ENCODE results near the gene ARHGAP20.

- TF ChIP-seq, protein P1, sequence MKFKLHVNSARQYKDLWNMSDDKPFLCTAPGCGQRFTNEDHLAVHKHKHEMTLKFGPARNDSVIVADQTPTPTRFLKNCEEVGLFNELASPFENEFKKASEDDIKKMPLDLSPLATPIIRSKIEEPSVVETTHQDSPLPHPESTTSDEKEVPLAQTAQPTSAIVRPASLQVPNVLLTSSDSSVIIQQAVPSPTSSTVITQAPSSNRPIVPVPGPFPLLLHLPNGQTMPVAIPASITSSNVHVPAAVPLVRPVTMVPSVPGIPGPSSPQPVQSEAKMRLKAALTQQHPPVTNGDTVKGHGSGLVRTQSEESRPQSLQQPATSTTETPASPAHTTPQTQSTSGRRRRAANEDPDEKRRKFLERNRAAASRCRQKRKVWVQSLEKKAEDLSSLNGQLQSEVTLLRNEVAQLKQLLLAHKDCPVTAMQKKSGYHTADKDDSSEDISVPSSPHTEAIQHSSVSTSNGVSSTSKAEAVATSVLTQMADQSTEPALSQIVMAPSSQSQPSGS (CRISPR knock-in tag; IDR thresholded peaks at IDR 0.05), result no peak
- no peak for TF ChIP-seq C11orf30 (IDR thresholded peaks at IDR 0.05; ENCODE audit: low read depth)
- TF ChIP-seq BMI1 (IDR thresholded peaks at IDR 0.05; ENCODE audit: low read length), result no peak
- TF ChIP-seq, protein P2, sequence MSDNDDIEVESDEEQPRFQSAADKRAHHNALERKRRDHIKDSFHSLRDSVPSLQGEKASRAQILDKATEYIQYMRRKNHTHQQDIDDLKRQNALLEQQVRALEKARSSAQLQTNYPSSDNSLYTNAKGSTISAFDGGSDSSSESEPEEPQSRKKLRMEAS (CRISPR knock-in tag; IDR thresholded peaks at IDR 0.05), result no peak
- TF ChIP-seq ATF1 (CRISPR knock-in tag; IDR thresholded peaks at IDR 0.05), result no peak
- no peak for TF ChIP-seq ATF1 (tag; IDR thresholded peaks at IDR 0.05)
- TF ChIP-seq, protein P3, sequence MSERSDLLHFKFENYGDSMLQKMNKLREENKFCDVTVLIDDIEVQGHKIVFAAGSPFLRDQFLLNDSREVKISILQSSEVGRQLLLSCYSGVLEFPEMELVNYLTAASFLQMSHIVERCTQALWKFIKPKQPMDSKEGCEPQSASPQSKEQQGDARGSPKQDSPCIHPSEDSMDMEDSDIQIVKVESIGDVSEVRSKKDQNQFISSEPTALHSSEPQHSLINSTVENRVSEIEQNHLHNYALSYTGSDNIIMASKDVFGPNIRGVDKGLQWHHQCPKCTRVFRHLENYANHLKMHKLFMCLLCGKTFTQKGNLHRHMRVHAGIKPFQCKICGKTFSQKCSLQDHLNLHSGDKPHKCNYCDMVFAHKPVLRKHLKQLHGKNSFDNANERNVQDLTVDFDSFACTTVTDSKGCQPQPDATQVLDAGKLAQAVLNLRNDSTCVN (CRISPR knock-in tag; IDR thresholded peaks at IDR 0.05), result no peak
- no peak for TF ChIP-seq JUND (IDR thresholded peaks at IDR 0.05; ENCODE audit: borderline replicate concordance, low read depth, low read length)
- no peak for TF ChIP-seq JUND (tag; IDR thresholded peaks at IDR 0.05; ENCODE audit: borderline replicate concordance, low read depth, low read length)
Observed at GRCh38 chr11:110734790-110735189, 22.6 kb upstream of the ARHGAP20 start.
